Posterior vena cava (tissue), 2 donors: Measurements from ENCODE around the gene FOXO1. TPM values are rescaled to one million over a fixed set of nuclear protein-coding genes. Genes with fewer than 3 reads are reported as not detected.

Experiments used
- DNase-seq: peaks from one replicate; pipeline ENCODE4 v3.0.0-alpha.2; 2020; ENCODE audit warnings: low spot score
- intact Hi-C, 2 donors: fragments of 100-400 bp; cut with DNase I; formaldehyde crosslinking; loops; one replicate each; pipeline versions ENCODE4 v1.14.1 to v1.14.2; 2022 to 2023
- total RNA-seq, 2 donors: library from RNA; stranded (reverse); fragmentation: NEBNext Ultra II Directional; extraction: Animal tissue kit (Norgen Biotek cat#: 25700); gene quantifications; one replicate each; pipeline ENCODE4 v1.2.1, GENCODE V29; 2021
- donor health status: DM: yes; HTN: yes; CAD: no.
- donor health status: DM: yes; HTN: yes; CAD: no.

The FOXO1 gene
- total RNA-seq, 2 donors from 2014 or later: 34.4 to 42.5 TPM

- intact Hi-C loops: loop anchor here in 1 of 2 donors (5.0 kb wide), 1 partner anchor 786 kb away; no protein-coding TSS in a partner anchor
- DNase-seq: no peak
Measured at GRCh38 chr13:40617801-40618356, 48.6 kb downstream of the FOXO1 start.

- intact Hi-C loops: loop anchor here in 1 of 2 donors (5.0 kb wide), 1 partner anchor 783 kb away; no protein-coding TSS in a partner anchor
- no peak for DNase-seq
Measured at GRCh38 chr13:40615619-40616018, 50.8 kb downstream of the FOXO1 start.

GRCh38 chr13:40613914-40614313 lies 52.5 kb downstream of the FOXO1 start:
- intact Hi-C loops: no loop called here
- DNase-seq: no peak

GRCh38 chr13:40613192-40613818 lies 53.1 kb downstream of the FOXO1 start:
- intact Hi-C loops: no loop called here

GRCh38 chr13:40612041-40612440 lies 54.4 kb downstream of the FOXO1 start:
- intact Hi-C loops: no loop called here
- no peak for DNase-seq

More at GRCh38 chr13:40613192-40613818, 53.1 kb downstream of the FOXO1 start:
- no peak for DNase-seq

- intact Hi-C loops: no loop called here
- no peak for DNase-seq
Measured at GRCh38 chr13:40611635-40612034, 54.8 kb downstream of the FOXO1 start.

- intact Hi-C loops: no loop called here
- no peak for DNase-seq
Measured at GRCh38 chr13:40611004-40611403, 55.4 kb downstream of the FOXO1 start.

GRCh38 chr13:40609972-40610726 lies 56.3 kb downstream of the FOXO1 start:
- DNase-seq: no peak
- intact Hi-C loops: no loop called here

GRCh38 chr13:40608308-40608707 lies 58.1 kb downstream of the FOXO1 start:
- DNase-seq: no peak
- intact Hi-C loops: no loop called here

- intact Hi-C loops: no loop called here
- DNase-seq: no peak
Measured at GRCh38 chr13:40605573-40605972, 60.9 kb downstream of the FOXO1 start.

- no peak for DNase-seq
Measured at GRCh38 chr13:40604135-40604534, 62.3 kb downstream of the FOXO1 start.

GRCh38 chr13:40600149-40600751 lies 66.2 kb downstream of the FOXO1 start:
- intact Hi-C loops: no loop called here
- no peak for DNase-seq

More at GRCh38 chr13:40604135-40604534, 62.3 kb downstream of the FOXO1 start:
- intact Hi-C loops: no loop called here

GRCh38 chr13:40599747-40600146 lies 66.7 kb downstream of the FOXO1 start:
- no peak for DNase-seq
- intact Hi-C loops: no loop called here

- no peak for DNase-seq
- intact Hi-C loops: no loop called here
Measured at GRCh38 chr13:40599124-40599523, 67.3 kb downstream of the FOXO1 start.

- no peak for DNase-seq
- intact Hi-C loops: no loop called here
Measured at GRCh38 chr13:40598569-40598968, 67.9 kb downstream of the FOXO1 start.

- no peak for DNase-seq
- intact Hi-C loops: no loop called here
Measured at GRCh38 chr13:40597735-40598365, 68.6 kb downstream of the FOXO1 start.

GRCh38 chr13:40596484-40596883 lies 70.0 kb downstream of the FOXO1 start:
- DNase-seq: no peak

GRCh38 chr13:40595693-40596092 lies 70.7 kb downstream of the FOXO1 start:
- intact Hi-C loops: no loop called here
- no peak for DNase-seq

More at GRCh38 chr13:40596484-40596883, 70.0 kb downstream of the FOXO1 start:
- intact Hi-C loops: no loop called here

- intact Hi-C loops: no loop called here
- no peak for DNase-seq
Measured at GRCh38 chr13:40592035-40592434, 74.4 kb downstream of the FOXO1 start.

- intact Hi-C loops: no loop called here
- DNase-seq: no peak
Measured at GRCh38 chr13:40591091-40591490, 75.3 kb downstream of the FOXO1 start.
